Ishikawa (cell line): ENCODE measurements around the gene CRYM.
A peak's percentile ranks its signal among the peaks of the same experiment; 100 is the strongest.

Source experiments
- CEBPB ChIP-seq: IDR thresholded peaks from 2 replicates; pipeline ENCODE4 v1.6.1; 2012
- CREB1 ChIP-seq: IDR thresholded peaks from 2 replicates; pipeline ENCODE4 v1.6.1; 2012; ENCODE audit warnings: low read depth
- EGR1 ChIP-seq: IDR thresholded peaks from 2 replicates; pipeline ENCODE4 v1.6.1; 2012
- EP300 ChIP-seq: IDR thresholded peaks from 2 replicates; pipeline ENCODE4 v1.6.1; 2012; ENCODE audit warnings: borderline replicate concordance
- FOXM1 ChIP-seq: IDR thresholded peaks from 2 replicates; pipeline ENCODE4 v1.6.1; 2012; ENCODE audit warnings: low read depth, borderline replicate concordance
- NFIC ChIP-seq: IDR thresholded peaks from 2 replicates; pipeline ENCODE4 v1.6.1; 2012
- RAD21 ChIP-seq: IDR thresholded peaks from 2 replicates; pipeline ENCODE4 v1.6.1; 2012; ENCODE audit warnings: low read depth
- TAF1 ChIP-seq: IDR thresholded peaks from 2 replicates; pipeline ENCODE4 v1.6.1; 2012; ENCODE audit warnings: low read depth, mild to moderate bottlenecking
- TCF12 ChIP-seq: IDR thresholded peaks from 2 replicates; pipeline ENCODE4 v1.6.1; 2012; ENCODE audit warnings: low read depth
- TEAD4 ChIP-seq: IDR thresholded peaks from 2 replicates; pipeline ENCODE4 v1.6.1; 2012
- YY1 ChIP-seq: IDR thresholded peaks from 2 replicates; pipeline ENCODE4 v1.6.1; 2012; ENCODE audit warnings: low read depth
- ZBTB7A ChIP-seq: IDR thresholded peaks from 2 replicates; pipeline ENCODE4 v1.6.1; 2012; ENCODE audit warnings: low read depth
- TF ChIP-seq, protein P1 (sequence below): IDR thresholded peaks from 2 replicates; pipeline ENCODE4 v1.6.1; 2012
- TF ChIP-seq, protein P2 (sequence below): IDR thresholded peaks from 2 replicates; pipeline ENCODE4 v1.6.1; 2012
- TF ChIP-seq, protein P3 (sequence below): IDR thresholded peaks from 2 replicates; pipeline ENCODE4 v1.6.1; 2012; ENCODE audit warnings: low read depth, mild to moderate bottlenecking

The CRYM gene

DNA sequence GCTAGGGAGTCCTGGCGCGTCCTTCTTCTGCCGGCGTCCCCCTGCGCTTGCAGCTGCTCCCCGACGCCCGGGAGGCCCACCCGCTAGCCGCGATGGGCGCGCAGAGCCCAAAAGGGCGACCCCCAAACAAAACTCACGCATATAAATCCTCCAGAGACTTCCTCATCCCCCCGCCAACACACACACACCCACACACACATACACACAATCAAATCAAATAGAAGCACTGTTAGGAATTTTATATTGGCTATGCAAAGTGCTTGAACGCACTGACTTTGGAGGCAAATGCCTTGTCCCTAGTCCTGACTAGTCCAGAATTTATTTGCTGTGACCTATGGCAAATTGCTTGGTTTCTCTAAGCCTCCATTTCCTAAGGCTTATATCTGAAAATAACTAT lies 23.8 kb upstream of the CRYM start:
- no peak for TF ChIP-seq CEBPB
- TF ChIP-seq TAF1 = no peak
- no peak for TF ChIP-seq CREB1
- TF ChIP-seq FOXM1 = no peak
- no peak for TF ChIP-seq RAD21
- no peak for TF ChIP-seq YY1
- no peak for TF ChIP-seq ZBTB7A
- no peak for TF ChIP-seq NFIC
- TF ChIP-seq TEAD4 = no peak
- no peak for TF ChIP-seq TCF12
- no peak for TF ChIP-seq EGR1
- TF ChIP-seq, protein P1, sequence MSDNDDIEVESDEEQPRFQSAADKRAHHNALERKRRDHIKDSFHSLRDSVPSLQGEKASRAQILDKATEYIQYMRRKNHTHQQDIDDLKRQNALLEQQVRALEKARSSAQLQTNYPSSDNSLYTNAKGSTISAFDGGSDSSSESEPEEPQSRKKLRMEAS = no peak
- no peak for TF ChIP-seq EP300
- TF ChIP-seq, protein P2, sequence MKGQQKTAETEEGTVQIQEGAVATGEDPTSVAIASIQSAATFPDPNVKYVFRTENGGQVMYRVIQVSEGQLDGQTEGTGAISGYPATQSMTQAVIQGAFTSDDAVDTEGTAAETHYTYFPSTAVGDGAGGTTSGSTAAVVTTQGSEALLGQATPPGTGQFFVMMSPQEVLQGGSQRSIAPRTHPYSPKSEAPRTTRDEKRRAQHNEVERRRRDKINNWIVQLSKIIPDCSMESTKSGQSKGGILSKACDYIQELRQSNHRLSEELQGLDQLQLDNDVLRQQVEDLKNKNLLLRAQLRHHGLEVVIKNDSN = no peak
- TF ChIP-seq, protein P3, sequence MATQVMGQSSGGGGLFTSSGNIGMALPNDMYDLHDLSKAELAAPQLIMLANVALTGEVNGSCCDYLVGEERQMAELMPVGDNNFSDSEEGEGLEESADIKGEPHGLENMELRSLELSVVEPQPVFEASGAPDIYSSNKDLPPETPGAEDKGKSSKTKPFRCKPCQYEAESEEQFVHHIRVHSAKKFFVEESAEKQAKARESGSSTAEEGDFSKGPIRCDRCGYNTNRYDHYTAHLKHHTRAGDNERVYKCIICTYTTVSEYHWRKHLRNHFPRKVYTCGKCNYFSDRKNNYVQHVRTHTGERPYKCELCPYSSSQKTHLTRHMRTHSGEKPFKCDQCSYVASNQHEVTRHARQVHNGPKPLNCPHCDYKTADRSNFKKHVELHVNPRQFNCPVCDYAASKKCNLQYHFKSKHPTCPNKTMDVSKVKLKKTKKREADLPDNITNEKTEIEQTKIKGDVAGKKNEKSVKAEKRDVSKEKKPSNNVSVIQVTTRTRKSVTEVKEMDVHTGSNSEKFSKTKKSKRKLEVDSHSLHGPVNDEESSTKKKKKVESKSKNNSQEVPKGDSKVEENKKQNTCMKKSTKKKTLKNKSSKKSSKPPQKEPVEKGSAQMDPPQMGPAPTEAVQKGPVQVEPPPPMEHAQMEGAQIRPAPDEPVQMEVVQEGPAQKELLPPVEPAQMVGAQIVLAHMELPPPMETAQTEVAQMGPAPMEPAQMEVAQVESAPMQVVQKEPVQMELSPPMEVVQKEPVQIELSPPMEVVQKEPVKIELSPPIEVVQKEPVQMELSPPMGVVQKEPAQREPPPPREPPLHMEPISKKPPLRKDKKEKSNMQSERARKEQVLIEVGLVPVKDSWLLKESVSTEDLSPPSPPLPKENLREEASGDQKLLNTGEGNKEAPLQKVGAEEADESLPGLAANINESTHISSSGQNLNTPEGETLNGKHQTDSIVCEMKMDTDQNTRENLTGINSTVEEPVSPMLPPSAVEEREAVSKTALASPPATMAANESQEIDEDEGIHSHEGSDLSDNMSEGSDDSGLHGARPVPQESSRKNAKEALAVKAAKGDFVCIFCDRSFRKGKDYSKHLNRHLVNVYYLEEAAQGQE = no peak

DNA sequence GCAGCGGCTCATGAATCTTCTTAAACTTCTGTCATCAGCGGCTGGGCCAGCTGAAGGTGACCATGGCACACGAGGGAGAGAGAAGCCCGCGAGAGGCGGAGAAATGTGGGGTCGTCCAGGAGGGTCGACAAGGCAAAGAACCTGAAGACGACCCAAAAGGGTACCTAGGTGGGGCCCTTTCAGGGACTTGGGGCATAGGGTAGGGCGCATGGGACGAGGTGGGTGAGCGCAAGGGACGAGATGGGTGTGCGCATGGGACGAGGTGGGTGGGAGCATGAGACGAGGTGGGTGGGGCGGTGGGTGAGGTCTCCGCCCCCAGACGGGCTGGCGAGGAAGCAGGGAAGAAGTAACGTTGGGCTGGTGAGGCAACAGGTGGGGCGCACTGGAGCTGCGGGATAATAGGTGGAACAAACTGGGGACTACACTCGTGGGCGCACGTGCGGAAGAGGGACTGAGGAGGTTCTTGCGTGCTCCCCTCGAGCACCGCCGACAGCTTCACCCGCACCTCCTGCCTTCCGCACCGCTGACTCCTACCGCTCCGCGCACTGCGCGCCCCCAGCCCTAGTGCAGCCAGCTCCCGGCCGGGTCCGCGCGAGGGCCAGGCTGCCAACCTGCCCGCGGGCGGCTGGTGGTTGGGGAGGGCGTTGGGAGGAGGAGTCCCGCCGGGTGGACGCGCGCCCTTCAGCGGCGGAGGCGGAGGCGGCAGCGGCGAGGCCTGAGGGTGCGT lies 23.2 kb upstream of the CRYM start:
- TF ChIP-seq NFIC (no peak), CREB1 (no peak), FOXM1 (no peak), TCF12 (no peak), EP300 (no peak), ZBTB7A (no peak; the same call in 1 of the 2 replicates), TAF1 (0 out of 2 replicates have a peak, but pooled peaks have one; percentile 26), EGR1 (no peak), RAD21 (0 out of 2 replicates have a peak, but pooled peaks have one; percentile 6), YY1 (no peak), CEBPB (no peak), TEAD4 (no peak)
- TF ChIP-seq, protein P2 = no peak
- TF ChIP-seq, protein P1 = peak; percentile 40; the same call in 1 of the 2 replicates
- TF ChIP-seq, protein P3 = no peak

DNA sequence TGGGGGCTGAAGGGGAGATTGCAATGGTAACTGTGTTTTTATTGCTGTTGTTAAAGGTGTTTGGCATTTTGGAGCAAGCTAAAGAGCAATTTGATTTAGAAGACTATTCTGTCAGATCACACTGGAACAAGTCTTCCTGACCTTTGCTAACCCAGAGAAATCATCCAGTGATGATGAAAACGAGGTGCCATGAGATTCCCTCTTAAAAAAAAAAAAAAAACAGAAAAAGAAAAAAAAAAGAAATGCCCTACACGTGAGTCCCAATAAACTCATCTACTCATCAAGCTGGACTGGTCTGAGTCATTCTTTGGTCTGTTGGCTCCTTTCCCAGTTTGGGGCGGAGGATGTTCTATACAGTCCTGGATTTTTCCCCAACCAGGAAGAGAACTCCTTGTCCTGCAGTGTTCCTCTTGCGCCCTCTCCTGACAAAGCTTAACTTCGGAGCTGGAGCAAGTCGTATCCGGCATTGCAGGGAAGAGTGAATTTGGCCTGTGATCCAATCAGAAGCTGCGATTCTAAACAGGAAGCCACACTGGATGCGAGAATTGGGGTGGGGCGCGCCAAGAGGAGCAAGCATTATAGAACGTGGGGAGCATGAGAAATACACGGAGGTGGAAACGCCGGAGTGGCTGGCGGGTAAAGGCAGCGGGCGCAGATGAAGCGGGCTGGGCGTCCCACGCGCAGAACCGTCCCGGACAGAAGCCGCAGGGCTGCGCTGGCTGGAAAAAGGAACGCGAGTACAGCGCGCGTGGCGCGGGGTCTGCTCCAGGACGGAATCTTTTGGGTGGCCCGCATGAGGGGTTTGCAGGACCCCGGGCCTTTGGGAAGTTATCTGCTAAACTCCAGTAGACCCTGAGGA lies 22.4 kb upstream of the CRYM start:
- TF ChIP-seq ZBTB7A (peak; percentile 20; the same call in 1 of the 2 replicates), EP300 (no peak; the same call in 1 of the 2 replicates), TAF1 (peak; percentile 37; the same call in 1 of the 2 replicates), NFIC (peak; percentile 92), CREB1 (no peak), CEBPB (peak; percentile 19; the same call in 1 of the 2 replicates), FOXM1 (no peak), RAD21 (peak; percentile 98)
- TF ChIP-seq, protein P2 = peak; percentile 60; the same call in 1 of the 2 replicates
- TF ChIP-seq, protein P1 = peak; percentile 89

DNA sequence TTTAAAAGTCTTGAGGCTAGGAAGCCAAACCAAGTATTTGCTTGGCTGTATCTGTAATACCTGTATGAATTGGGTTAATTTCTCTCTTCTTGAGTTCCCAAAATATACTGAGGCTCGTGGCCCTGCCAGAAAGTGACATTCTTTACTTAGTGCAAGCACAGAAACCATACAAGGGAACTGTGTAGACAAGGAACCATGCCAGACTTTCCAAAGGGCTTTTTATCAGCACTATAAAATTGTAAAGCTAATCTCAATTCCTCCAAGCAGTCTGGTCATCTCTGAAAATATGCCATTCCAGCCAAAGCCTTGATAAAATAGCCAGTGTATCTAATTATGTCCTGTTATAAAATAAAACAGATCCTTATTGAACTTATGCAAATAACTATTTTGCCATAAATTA lies 7.2 kb upstream of the CRYM start:
- TF ChIP-seq CREB1 (no peak), RAD21 (no peak), YY1 (no peak), CEBPB (no peak), ZBTB7A (no peak), FOXM1 (no peak), NFIC (no peak), TAF1 (no peak), TCF12 (no peak), TEAD4 (no peak), EGR1 (no peak), EP300 (no peak)
- TF ChIP-seq, protein P2 = no peak
- TF ChIP-seq, protein P3 = no peak
